ENCODE results near the gene IQCC.

IQCC gene

GRCh38 chr1:32170991-32171390 lies 34.5 kb upstream of the IQCC start:
- Histone ChIP-seq H3K4me3 (ENCODE audit: low read depth, low read length, poor library complexity, severe bottlenecking) (no peak overlapping the region), H3K36me3 (ENCODE audit: insufficient read depth, low read length) (peaks cover 78% of the 10 kb centered on the region), H3K4me2 (ENCODE audit: low read length) (no peak overlapping the region), H3K27me3 (ENCODE audit: insufficient read depth, low read length) (no peaks in the 10 kb centered on the region), H3K79me2 (ENCODE audit: insufficient read depth, low read length) (no peaks in the 10 kb centered on the region), H3K27ac (ENCODE audit: low read depth, low read length, poor library complexity, severe bottlenecking) (no peak overlapping the region), H3K9ac (ENCODE audit: low read length) (no peak overlapping the region), H3K9me2 (ENCODE audit: low read depth, low read length) (no peaks in the 10 kb centered on the region), H3K9me3 (ENCODE audit: low read length) (no peaks in the 10 kb centered on the region), H3F3A (ENCODE audit: insufficient read depth, low read length) (no peaks in the 10 kb centered on the region), H3K4me1 (ENCODE audit: insufficient read depth, low read length, severe bottlenecking) (no peaks in the 10 kb centered on the region), H2AFZ (ENCODE audit: low read length) (no peak overlapping the region), H4K20me1 (ENCODE audit: insufficient read depth, low read length) (no peaks in the 10 kb centered on the region)
- TF ChIP-seq EZH2 (IDR thresholded peaks at IDR 0.05; ENCODE audit: borderline replicate concordance, low read length), result no peak
- TF ChIP-seq CTCF (IDR thresholded peaks at IDR 0.05; ENCODE audit: low read length), result no peak

- Histone ChIP-seq H3K36me3 (ENCODE audit: insufficient read depth, low read length) (peaks cover 66% of the 10 kb centered on the region), H2AFZ (ENCODE audit: low read length) (no peak overlapping the region), H3K4me1 (ENCODE audit: insufficient read depth, low read length, severe bottlenecking) (no peaks in the 10 kb centered on the region), H3K27ac (ENCODE audit: low read depth, low read length, poor library complexity, severe bottlenecking) (no peak overlapping the region), H3K27me3 (ENCODE audit: insufficient read depth, low read length) (no peaks in the 10 kb centered on the region), H3K79me2 (ENCODE audit: insufficient read depth, low read length) (no peaks in the 10 kb centered on the region), H3K4me3 (ENCODE audit: low read depth, low read length, poor library complexity, severe bottlenecking) (no peak overlapping the region), H3F3A (ENCODE audit: insufficient read depth, low read length) (no peaks in the 10 kb centered on the region), H3K9ac (ENCODE audit: low read length) (no peak overlapping the region), H3K9me3 (ENCODE audit: low read length) (no peaks in the 10 kb centered on the region), H3K4me2 (ENCODE audit: low read length) (no peak overlapping the region), H4K20me1 (ENCODE audit: insufficient read depth, low read length) (no peaks in the 10 kb centered on the region), H3K9me2 (ENCODE audit: low read depth, low read length) (no peaks in the 10 kb centered on the region)
- TF ChIP-seq EZH2 (IDR thresholded peaks at IDR 0.05; ENCODE audit: borderline replicate concordance, low read length) (no peak), CTCF (IDR thresholded peaks at IDR 0.05; ENCODE audit: low read length) (no peak)
Measured at GRCh38 chr1:32172621-32173245, 32.7 kb upstream of the IQCC start.

- no peaks in the 10 kb centered on the region for H3K9me2 ChIP-seq (ENCODE audit: low read depth, low read length)
- H3K4me2 ChIP-seq (ENCODE audit: low read length), result peak overlapping the region; percentile 73
- H3K27me3 ChIP-seq (ENCODE audit: insufficient read depth, low read length), result no peaks in the 10 kb centered on the region
- H3K9ac ChIP-seq (ENCODE audit: low read length), result peak overlapping the region; percentile 87
- no peaks in the 10 kb centered on the region for H4K20me1 ChIP-seq (ENCODE audit: insufficient read depth, low read length)
- H3K9me3 ChIP-seq (ENCODE audit: low read length), result no peaks in the 10 kb centered on the region
- no peak for TF ChIP-seq CTCF (IDR thresholded peaks at IDR 0.05; ENCODE audit: low read length)
- no peak for TF ChIP-seq EZH2 (IDR thresholded peaks at IDR 0.05; ENCODE audit: borderline replicate concordance, low read length)
- peak overlapping the region; percentile 79 for H3K4me3 ChIP-seq (ENCODE audit: low read depth, low read length, poor library complexity, severe bottlenecking)
- no peaks in the 10 kb centered on the region for H3F3A ChIP-seq (ENCODE audit: insufficient read depth, low read length)
- H3K36me3 ChIP-seq (ENCODE audit: insufficient read depth, low read length), result peaks cover 41% of the 10 kb centered on the region
- peaks cover 22% of the 10 kb centered on the region for H3K79me2 ChIP-seq (ENCODE audit: insufficient read depth, low read length)
- no peak overlapping the region for H2AFZ ChIP-seq (ENCODE audit: low read length)
- peaks cover 25% of the 10 kb centered on the region for H3K4me1 ChIP-seq (ENCODE audit: insufficient read depth, low read length, severe bottlenecking)
- H3K27ac ChIP-seq (ENCODE audit: low read depth, low read length, poor library complexity, severe bottlenecking), result peak overlapping the region; percentile 68
Measured at GRCh38 chr1:32178380-32179192, 26.9 kb upstream of the IQCC start.
